NCI-H2227 (cell line): ENCODE measurements around the gene SMCHD1.
"Not testable (repeated sequence)": the region's sequence is repeated elsewhere in the genome, so short reads cannot be mapped to it uniquely, and the experiment has no call there.

ENCODE experiments used
- DNase-seq: peaks from one replicate; lab custom pipeline; 2025; ENCODE audit not compliant: unreplicated experiment; lab: John Stamatoyannopoulos, UW

Gene SMCHD1

DNA sequence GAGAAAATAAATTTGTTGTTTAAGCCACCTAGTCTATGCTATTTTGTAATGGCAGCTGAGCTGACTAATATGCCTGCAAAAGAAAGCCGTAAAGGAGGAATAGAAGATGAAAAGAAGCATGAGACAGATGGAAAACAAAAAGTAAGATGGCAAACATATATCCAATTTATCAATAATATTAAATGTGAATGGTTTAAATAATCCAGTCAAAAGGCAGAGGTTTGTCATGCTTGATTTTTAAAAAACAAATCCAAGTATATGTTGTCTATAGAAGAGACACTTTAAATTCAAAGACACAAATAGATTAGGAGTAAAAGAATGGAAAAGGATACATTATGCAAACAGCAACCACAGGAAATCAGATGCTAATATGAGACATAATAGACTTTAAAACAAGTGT, 155.9 kb downstream of the SMCHD1 start:
- no peak for DNase-seq

DNA sequence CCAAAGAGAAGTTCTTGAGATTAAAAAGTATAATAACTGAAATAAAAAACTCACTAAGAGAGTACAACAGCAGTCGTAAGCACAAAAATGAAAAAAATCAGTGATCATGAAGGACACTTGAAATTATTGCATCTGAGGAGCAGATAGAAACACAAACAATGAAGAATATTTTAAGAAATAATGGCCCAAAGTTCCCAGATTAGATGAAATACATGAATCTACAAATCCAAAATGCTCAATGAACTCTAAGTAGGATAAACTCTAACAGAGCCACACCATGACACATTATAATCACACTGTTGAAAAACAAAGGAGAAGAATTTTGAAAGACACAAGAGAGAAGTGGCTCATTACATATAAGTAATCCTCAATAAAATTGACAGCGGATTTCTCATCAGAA, 159.4 kb downstream of the SMCHD1 start:
- DNase-seq: no peak

DNA sequence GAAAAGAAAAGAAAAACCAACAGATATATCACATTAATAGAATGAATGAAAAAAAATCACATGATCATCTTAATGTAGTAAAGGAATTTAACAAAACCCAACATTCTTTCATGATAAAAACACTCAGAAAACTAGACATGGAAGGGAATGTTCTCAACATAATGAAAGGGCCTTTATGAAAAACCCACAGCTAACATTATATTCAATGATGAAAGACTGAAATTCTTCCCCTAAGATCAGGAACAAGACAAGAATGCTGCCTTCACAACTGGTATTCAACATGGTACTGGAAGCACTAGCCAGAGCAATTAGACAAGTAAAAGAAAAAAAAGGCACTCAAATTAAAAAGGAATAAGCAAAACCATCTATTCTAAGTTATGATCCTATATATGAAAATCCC, 162.8 kb downstream of the SMCHD1 start:
- DNase-seq: no peak

DNA sequence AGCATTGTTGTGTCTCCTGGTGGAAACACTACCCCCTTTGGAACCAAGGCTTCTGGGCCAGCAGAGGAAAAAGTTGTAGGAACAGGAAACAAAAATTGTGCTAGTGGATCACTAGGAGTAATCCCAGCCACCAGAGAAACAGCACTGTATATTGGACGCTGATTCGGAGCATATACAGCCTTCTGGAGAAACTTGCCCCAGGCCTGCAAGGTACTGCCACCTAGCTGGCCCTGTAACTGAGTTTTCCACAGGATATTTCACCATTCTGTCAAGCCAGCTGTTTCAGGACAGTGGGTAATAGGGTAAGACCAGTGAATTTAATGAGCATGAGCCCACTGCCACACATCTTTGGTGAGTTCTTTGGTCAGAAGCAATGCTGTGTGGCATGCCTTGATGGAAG, 166.2 kb downstream of the SMCHD1 start:
- DNase-seq: no peak

GRCh38 chr18:2822213-2822921, 166.8 kb downstream of the SMCHD1 start:
- DNase-seq: no peak

GRCh38 chr18:2823202-2823601, 167.7 kb downstream of the SMCHD1 start:
- no peak for DNase-seq

DNA sequence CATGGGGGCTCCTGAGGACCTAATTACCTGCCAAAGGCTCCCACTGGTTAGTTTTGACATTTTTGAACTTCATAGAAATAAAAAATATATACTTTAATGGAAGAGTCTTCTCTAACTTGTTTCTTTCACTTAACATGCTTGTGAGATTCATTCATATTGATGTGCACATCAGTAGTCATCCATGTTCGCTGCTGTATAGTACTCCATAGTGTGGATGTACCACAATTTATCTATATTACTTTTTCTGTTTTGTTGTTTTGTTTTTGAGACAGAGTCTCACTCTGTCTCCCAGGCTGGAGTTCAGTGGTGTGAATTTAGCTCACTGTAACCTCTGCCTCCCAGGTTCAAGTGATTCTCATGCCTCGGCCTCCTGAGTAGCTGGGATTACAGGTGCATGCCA, 168.4 kb downstream of the SMCHD1 start:
- DNase-seq: no peak

- no peak for DNase-seq
Measured at GRCh38 chr18:2824865-2825264, 169.3 kb downstream of the SMCHD1 start.

GRCh38 chr18:2825613-2826175, 170.2 kb downstream of the SMCHD1 start:
- no peak for DNase-seq

GRCh38 chr18:2826581-2826980, 171.1 kb downstream of the SMCHD1 start:
- DNase-seq: no peak

DNA sequence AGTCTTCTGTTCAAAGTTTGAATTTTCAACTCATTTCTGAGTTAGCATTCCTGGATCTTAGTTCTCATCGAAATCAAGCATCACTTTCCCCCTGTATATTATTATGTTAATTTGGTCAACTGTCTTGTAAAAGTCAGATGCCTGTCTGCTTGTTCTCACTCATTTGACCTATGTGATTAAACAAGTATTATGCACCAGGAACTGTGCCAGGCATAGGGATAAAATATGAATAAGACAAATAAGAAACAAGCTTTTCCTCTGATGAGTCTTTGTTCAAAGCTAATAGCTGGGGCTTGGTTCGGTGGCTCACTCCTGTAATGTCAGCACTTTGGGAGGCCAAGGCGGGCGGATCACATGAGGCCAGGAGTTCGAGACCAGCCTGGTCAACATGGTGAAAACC, 171.5 kb downstream of the SMCHD1 start:
- DNase-seq: no peak

DNA sequence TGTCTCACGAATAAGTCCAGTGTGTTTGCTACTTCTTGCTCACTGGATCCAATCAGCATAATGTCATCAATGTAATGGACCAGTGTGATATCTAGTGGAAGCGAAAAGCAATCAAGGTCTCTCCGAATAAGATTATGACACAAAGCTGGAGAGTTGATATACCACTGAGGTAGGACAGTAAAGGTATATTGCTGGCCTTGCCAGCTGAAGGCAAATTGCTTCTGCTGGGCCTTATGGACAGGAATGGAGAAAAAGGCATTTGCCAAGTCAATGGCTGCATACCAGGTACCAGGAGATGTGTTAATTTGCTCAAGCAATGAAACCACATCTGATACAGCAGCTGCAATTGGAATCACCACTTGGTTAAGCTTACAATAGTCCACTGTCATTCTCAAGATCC, 180.6 kb downstream of the SMCHD1 start:
- not testable (repeated sequence) for DNase-seq

GRCh38 chr18:2837290-2837689, 181.8 kb downstream of the SMCHD1 start:
- not testable (repeated sequence) for DNase-seq

GRCh38 chr18:2839202-2839601, 183.7 kb downstream of the SMCHD1 start:
- DNase-seq: no peak

DNA sequence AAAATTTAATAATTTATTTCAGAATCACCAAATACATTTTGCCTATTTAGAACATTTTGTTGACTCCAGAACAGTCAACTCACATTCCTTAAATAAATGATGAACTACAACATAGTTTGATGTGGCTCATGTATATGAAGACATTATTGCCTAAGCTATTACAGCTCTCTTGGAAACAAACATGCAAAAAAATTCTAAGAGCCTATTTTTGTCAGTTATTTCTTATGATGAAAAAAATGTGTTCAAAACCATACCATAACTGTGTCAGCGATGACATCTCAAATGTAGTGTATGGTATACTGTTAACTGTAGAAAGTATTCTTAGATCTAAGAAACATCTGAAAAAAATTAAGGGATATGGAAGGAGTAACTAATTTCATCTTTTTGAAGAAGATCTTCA, 185.0 kb downstream of the SMCHD1 start:
- no peak for DNase-seq

- no peak for DNase-seq
Measured at GRCh38 chr18:2843146-2843545, 187.6 kb downstream of the SMCHD1 start.

DNA sequence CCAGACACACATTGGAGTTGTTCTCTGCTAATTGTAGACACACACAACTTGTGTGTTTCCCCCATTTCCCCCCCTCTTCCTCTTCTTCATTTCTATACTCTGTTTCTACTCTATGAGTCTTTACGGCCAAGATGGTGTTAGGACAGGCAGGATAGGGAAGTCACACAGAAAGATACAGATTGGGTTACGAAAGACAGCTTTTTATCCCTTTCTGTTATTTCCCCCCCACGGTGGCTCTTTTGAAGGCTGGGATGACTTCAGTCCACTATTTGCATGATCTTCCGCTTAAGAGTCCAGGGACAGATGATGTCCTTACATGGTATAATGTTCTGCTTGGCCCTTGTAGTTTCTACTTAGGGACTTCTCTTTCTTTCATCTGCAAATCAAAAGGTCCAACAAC, 189.6 kb downstream of the SMCHD1 start:
- no peak for DNase-seq

DNA sequence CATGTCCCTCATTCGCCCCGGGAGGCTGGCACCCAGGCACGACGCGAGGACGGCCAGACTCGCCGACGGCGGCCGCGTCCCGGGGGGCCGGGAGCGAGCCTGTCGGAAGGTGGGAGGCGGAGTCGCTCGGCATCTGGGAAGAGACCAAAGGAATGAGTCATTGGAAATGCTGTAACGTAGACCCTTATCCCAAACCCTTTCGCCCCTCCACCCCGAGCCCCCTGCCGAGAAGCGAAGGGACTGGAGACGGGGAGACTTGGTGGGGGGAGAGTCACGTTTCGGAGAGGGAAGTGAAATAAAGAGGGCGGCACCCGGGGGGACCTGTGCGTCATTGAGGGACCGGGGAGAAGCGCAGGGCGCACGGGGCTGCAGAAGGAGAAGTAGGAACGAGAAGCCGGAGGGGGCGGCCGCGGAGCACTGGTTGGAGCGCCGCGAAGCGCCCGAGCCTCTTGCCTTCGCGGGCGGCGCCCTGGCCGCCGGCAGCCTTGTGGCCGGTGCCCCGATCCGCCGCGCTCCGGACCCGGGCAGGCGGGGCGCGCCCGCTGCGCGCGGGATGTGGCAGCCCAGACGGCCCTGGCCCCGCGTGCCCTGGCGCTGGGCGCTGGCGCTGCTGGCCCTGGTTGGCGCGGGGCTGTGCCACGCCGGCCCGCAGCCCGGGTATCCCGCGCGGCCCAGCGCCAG, 191.2 kb downstream of the SMCHD1 start, which contains the start of gene EMILIN2:
TSS of gene EMILIN2 (plus strand) at position 371 of the 681 bp plus-strand sequence. CDS start at position 554, 183 bp downstream.
- no peak for DNase-seq

DNA sequence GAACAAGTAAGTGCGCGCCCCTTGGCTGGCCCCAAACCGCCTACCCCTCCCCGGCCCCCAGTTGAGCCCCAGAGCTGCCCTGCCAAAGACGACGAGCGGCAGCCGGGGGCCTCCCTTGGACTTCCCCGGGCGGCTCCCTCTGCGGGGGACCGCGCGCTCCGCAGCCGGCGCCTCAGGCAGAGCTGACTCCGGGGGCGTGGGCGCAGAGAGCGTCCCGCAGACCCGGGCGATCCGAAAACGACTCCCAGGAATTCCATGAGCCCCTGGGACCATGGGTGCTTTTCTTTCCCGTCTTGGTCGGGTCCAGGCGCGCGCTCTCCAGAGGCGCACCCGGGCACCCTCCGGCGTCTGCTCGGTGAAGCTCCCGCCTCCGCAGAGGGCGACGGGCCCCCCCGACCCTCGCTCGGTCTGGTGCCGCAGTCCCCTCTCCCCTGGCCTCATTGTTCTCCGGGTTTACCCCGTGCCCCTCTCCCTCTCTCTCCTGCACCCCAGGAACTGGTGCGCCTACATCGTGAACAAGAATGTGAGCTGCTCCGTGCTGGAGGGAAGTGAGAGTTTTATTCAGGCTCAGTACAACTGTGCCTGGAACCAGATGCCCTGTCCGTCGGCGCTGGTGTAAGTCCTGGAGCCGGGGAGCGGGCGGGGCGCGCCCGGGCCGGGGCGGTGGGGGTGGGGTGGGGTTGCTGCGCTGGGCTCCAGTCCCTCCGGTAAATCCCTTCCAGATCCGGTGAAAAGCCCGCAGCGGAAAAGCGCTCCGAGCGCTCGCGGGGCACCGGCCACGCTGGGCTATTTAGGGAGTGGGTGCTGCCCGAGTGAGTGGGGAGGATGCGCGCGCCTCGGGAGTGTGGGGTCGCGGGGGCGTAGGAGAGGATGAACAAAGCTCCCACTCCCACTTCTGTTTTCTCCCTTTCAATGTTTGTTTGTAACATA, 192.1 kb downstream of the SMCHD1 start:
- DNase-seq: no peak

GRCh38 chr18:2848247-2849246, 193.0 kb downstream of the SMCHD1 start:
- DNase-seq: no peak
